Bronchial epithelial cell (primary cell): Measurements from ENCODE around the gene KSR1. TPM values are rescaled to one million over a fixed set of nuclear protein-coding genes. Genes with fewer than 3 reads are reported as not detected.

ENCODE experiments used
- DNase-seq: peaks from one replicate; pipeline ENCODE4 v3.0.0-alpha.2; 2010; ENCODE audit warnings: low read depth
- FAIRE-seq: peaks from 2 replicates; lab custom pipeline; 2011; peaks lifted over from hg19 to GRCh38; lab: Jason Lieb, UNC
- H3K27me3 ChIP-seq: 2 replicates; pipeline ENCODE4 v1.5.1; 2011; ENCODE audit warnings: low read length; ENCODE audit not compliant: control insufficient read depth, insufficient read depth
- H3K36me3 ChIP-seq: 2 replicates; pipeline ENCODE4 v1.5.1; 2011; ENCODE audit warnings: low read length; ENCODE audit not compliant: control insufficient read depth, insufficient read depth
- H3K4me3 ChIP-seq: 2 replicates; pipeline ENCODE4 v1.5.1; 2011; ENCODE audit warnings: mild to moderate bottlenecking, low read depth, low read length, control low read depth
- CTCF ChIP-seq: IDR thresholded peaks from 2 replicates; pipeline ENCODE4 v1.5.1; 2011; ENCODE audit warnings: mild to moderate bottlenecking, moderate library complexity, low read length, control low read depth, inconsistent platforms; ENCODE audit not compliant: insufficient read depth, severe bottlenecking
- total RNA-seq: library from RNA; depleted of rRNA; stranded (reverse); fragments of >200 nt; gene quantifications from 2 replicates; pipeline ENCODE4 v1.2.1, GENCODE V29; 2014

The KSR1 gene
- total RNA-seq, 1 donor from 2014 or later = 0.53 TPM

- DNase-seq (peak; percentile 63), FAIRE-seq (no peak)
- Histone ChIP-seq H3K27me3 (no peaks in the 10 kb centered on the region), H3K36me3 (peaks cover 2% of the 10 kb centered on the region), H3K4me3 (no peak overlapping the region)
- TF ChIP-seq CTCF = peak; percentile 88
These were observed 145.1 kb downstream of the KSR1 start for GRCh38 chr17:27601069-27601974.

DNA sequence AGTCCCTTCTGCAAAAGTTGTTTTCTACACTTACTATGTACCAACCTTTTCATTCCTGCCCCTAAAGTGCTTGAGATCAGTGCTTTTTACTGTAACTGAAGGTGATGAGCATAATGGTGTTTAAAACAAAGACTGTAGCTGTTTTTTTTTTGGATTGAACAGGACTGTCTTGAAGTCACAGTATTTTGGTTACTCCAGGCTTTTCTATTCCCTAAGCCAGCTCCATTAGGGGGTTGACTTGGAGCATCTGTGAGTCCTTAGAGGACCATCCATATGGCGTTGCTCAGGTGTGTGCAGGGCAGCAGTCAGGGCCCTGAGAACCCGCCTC is 145.7 kb downstream of the KSR1 start:
- Histone ChIP-seq H3K4me3 (no peak overlapping the region), H3K36me3 (peaks cover 2% of the 10 kb centered on the region), H3K27me3 (no peaks in the 10 kb centered on the region)
- DNase-seq = no peak
- FAIRE-seq = no peak
- no peak for TF ChIP-seq CTCF

DNA sequence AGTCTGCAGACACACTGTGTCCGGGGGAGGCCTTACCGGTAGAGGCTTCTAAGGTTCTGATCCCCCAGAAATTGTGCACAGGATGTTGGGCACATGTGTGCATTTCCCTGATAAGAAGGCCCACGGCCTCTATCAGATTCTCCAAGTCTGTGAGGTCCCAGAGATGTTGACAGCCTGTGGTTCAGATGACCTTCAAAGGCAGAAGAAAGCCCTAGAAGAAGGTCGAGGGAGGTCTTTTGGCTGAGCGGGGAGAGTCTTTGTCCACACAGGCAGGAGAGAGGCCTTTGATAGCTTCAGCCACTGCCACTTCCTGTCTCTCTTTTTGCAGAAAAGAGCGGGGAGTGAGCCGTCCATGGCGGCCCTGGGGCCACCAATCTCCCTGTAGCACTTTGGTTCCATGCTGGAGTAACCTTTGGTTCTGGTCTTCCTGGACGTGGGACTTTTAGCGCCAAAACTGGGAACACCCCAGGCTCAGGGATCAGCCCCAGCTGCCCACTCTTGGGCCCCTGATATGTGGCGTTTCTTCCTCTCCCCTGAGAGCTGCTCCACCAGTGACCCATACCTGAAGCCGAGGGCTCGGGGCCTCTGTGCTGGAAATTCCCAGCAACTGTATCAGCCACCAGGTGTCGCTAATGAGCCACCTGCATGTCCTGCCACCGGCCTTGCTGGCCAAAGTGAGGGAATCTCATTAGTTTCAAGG is 146.6 kb downstream of the KSR1 start:
- TF ChIP-seq CTCF = peak; percentile 95
- DNase-seq (peak; percentile 52), FAIRE-seq (no peak)
- Histone ChIP-seq H3K36me3 (peaks cover 2% of the 10 kb centered on the region), H3K27me3 (no peaks in the 10 kb centered on the region), H3K4me3 (no peak overlapping the region)

DNA sequence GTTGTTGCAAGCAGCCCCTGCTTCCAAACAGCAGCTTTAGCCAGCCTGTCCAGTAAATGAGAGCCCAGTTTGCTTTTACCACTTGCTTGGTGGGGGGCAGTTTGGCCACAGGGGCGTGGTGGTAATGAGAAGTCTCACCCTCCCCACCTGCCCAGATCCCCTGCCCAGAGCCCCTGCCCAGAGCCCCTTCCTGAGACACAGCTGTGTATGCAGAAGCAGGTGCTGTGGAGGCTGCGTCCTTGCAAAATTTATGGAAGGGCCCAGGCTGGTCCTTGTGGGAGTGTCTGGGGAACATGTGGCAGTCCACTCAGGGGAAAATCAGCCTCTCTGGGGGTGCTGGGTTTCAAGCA is 147.1 kb downstream of the KSR1 start:
- no peak for TF ChIP-seq CTCF
- no peaks in the 10 kb centered on the region for H3K27me3 ChIP-seq
- H3K4me3 ChIP-seq = no peak overlapping the region
- DNase-seq (no peak), FAIRE-seq (no peak)
- H3K36me3 ChIP-seq = peaks cover 2% of the 10 kb centered on the region

DNA sequence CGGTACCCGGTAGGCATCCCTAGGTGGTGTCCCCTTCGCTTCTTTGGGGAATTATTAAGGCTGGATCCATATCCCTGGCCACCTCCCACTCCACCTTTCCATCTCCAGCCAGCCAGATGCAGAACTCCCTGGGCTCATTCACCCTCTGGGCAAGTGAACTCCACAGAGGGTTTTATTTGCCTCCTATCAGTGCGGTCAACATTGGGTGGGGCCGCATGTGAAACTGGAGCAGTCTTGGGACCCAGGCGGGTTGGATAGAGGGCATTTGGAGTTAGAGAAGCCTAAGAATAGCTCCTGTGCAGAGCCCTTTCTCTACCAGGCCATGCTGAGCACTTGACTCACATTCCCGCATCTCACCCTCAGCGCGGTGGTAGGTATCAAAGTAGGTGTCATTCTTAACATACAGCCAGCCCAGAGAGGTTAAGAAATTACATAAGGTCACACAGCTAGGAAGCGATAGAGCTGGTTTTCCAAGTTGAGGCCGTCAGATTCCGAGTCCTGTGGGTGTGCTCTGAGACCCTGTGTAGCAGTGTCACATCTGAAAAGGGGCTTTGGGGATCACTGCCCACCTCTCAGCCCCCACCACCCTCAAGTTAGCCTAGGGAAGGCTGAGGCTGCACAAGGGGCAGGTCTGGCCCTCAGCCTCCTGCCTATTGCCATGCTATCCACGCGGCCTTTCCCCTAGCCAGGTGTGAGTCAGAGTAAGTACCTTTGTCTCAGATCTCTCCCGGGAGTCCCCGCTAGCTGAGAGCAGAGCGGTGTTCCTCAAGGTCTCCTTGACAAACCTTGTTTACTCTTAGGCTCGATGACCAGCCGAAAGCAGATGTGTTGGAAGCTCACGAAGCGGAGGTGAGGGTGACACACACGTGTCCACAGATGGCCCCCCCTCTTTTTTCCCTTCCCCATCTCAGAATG is 147.9 kb downstream of the KSR1 start:
- DNase-seq (no peak), FAIRE-seq (no peak)
- TF ChIP-seq CTCF = no peak
- H3K27me3 ChIP-seq = no peaks in the 10 kb centered on the region
- H3K36me3 ChIP-seq = peaks cover 2% of the 10 kb centered on the region
- no peak overlapping the region for H3K4me3 ChIP-seq
